ENCODE results near the gene GRAMD1B. TPM values are rescaled to one million over a fixed set of nuclear protein-coding genes. Genes with fewer than 3 reads are reported as not detected.

The GRAMD1B gene
- total RNA-seq, 1 donor from 2014 or later = 8.8 TPM

DNA sequence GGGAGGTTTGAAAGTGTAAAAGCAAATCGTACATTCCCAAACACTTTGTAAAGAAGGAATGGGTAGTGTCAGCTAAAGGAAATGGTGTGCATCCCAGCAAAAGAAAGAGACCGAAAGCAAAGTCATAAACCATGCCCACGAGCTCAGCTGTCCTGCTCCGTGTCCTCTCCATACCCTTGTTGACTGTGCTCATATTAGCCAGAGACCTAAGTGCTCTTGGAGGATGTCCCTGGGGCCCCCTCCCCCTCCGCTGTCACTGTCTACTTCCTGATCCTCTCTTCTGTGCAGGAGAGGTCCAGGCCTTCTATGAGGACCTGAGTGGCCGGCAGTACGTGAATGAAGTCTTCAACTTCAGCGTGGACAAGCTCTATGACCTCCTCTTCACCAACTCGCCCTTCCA is 178.3 kb downstream of the GRAMD1B start:
- H3K27me3 ChIP-seq (ENCODE audit: control insufficient read depth, insufficient read depth, low read length) = no peaks in the 10 kb centered on the region
- no peak for DNase-seq (ENCODE audit: low read depth)
- no peak for TF ChIP-seq CTCF (IDR thresholded peaks at IDR 0.05; ENCODE audit: insufficient read depth, low read length, poor library complexity, severe bottlenecking)
- no peaks in the 10 kb centered on the region for H3K36me3 ChIP-seq (ENCODE audit: control insufficient read depth, insufficient read depth, low read length)
- no peak overlapping the region for H3K4me3 ChIP-seq (ENCODE audit: low read depth, low read length)

GRCh38 chr11:123608945-123609344 is 178.9 kb downstream of the GRAMD1B start:
- no peak for TF ChIP-seq CTCF (IDR thresholded peaks at IDR 0.05; ENCODE audit: insufficient read depth, low read length, poor library complexity, severe bottlenecking)
- no peaks in the 10 kb centered on the region for H3K27me3 ChIP-seq (ENCODE audit: control insufficient read depth, insufficient read depth, low read length)
- no peak overlapping the region for H3K4me3 ChIP-seq (ENCODE audit: low read depth, low read length)

GRCh38 chr11:123611698-123612097 is 181.6 kb downstream of the GRAMD1B start:
- H3K27me3 ChIP-seq (ENCODE audit: control insufficient read depth, insufficient read depth, low read length) = no peaks in the 10 kb centered on the region
- H3K4me3 ChIP-seq (ENCODE audit: low read depth, low read length) = no peak overlapping the region
- no peak for TF ChIP-seq CTCF (IDR thresholded peaks at IDR 0.05; ENCODE audit: insufficient read depth, low read length, poor library complexity, severe bottlenecking)
- no peak for DNase-seq (ENCODE audit: low read depth)
- H3K36me3 ChIP-seq (ENCODE audit: control insufficient read depth, insufficient read depth, low read length) = peaks cover 2% of the 10 kb centered on the region

More at GRCh38 chr11:123608945-123609344, 178.9 kb downstream of the GRAMD1B start:
- H3K36me3 ChIP-seq (ENCODE audit: control insufficient read depth, insufficient read depth, low read length) = no peaks in the 10 kb centered on the region
- DNase-seq (ENCODE audit: low read depth) = no peak

- H3K27me3 ChIP-seq (ENCODE audit: control insufficient read depth, insufficient read depth, low read length) = no peaks in the 10 kb centered on the region
- no peak for TF ChIP-seq CTCF (IDR thresholded peaks at IDR 0.05; ENCODE audit: insufficient read depth, low read length, poor library complexity, severe bottlenecking)
- peaks cover 2% of the 10 kb centered on the region for H3K36me3 ChIP-seq (ENCODE audit: control insufficient read depth, insufficient read depth, low read length)
- DNase-seq (ENCODE audit: low read depth) = no peak
- no peak overlapping the region for H3K4me3 ChIP-seq (ENCODE audit: low read depth, low read length)
These were observed 186.6 kb downstream of the GRAMD1B start for GRCh38 chr11:123616505-123617198.

DNA sequence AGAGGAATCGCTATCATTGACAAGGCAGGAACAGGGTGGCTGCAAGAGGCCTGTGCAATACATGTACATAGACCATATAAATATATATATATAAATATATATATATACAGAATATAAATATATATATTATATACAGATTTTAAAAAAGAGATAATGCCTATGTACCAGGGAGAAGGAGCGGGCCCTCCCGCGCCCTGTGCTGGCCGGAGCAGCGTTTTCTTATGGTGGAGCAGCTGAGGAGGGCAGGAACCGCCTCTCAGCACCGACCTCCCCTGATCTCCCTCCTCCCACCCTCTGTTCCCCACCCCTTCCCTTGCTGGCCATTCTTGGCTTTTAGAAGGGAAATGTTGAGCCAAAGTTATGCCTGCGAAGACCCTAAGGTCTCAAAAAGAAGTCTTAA is 192.5 kb downstream of the GRAMD1B start:
- no peak for DNase-seq (ENCODE audit: low read depth)
- no peaks in the 10 kb centered on the region for H3K36me3 ChIP-seq (ENCODE audit: control insufficient read depth, insufficient read depth, low read length)
- H3K4me3 ChIP-seq (ENCODE audit: low read depth, low read length) = no peak overlapping the region
- H3K27me3 ChIP-seq (ENCODE audit: control insufficient read depth, insufficient read depth, low read length) = no peaks in the 10 kb centered on the region
- TF ChIP-seq CTCF (IDR thresholded peaks at IDR 0.05; ENCODE audit: insufficient read depth, low read length, poor library complexity, severe bottlenecking) = no peak

- no peak for DNase-seq (ENCODE audit: low read depth)
- Histone ChIP-seq H3K27me3 (ENCODE audit: control insufficient read depth, insufficient read depth, low read length) (no peaks in the 10 kb centered on the region), H3K36me3 (ENCODE audit: control insufficient read depth, insufficient read depth, low read length) (no peaks in the 10 kb centered on the region), H3K4me3 (ENCODE audit: low read depth, low read length) (no peak overlapping the region)
- no peak for TF ChIP-seq CTCF (IDR thresholded peaks at IDR 0.05; ENCODE audit: insufficient read depth, low read length, poor library complexity, severe bottlenecking)
These were observed 194.9 kb downstream of the GRAMD1B start for GRCh38 chr11:123624974-123625373.
